LNCaP clone FGC (cell line): Measurements from ENCODE around the gene NPL.

Experiments used
- DNase-seq: peaks from one replicate; pipeline ENCODE4 v3.0.0-alpha.2; 2011; ENCODE audit warnings: low read depth
- H3K4me3 ChIP-seq: 2 replicates; pipeline ENCODE4 v1.5.1; 2011; ENCODE audit warnings: mild to moderate bottlenecking, low read depth, low read length, control low read depth
- TF ChIP-seq, protein P1 (sequence below): IDR thresholded peaks from 2 replicates; pipeline ENCODE4 v1.5.1; 2012; ENCODE audit warnings: mild to moderate bottlenecking; ENCODE audit not compliant: control insufficient read depth, insufficient read depth; ENCODE audit errors: extremely low read depth

The NPL gene

GRCh38 chr1:182795563-182796228, 6.1 kb downstream of the NPL start:
- TF ChIP-seq, protein P1, sequence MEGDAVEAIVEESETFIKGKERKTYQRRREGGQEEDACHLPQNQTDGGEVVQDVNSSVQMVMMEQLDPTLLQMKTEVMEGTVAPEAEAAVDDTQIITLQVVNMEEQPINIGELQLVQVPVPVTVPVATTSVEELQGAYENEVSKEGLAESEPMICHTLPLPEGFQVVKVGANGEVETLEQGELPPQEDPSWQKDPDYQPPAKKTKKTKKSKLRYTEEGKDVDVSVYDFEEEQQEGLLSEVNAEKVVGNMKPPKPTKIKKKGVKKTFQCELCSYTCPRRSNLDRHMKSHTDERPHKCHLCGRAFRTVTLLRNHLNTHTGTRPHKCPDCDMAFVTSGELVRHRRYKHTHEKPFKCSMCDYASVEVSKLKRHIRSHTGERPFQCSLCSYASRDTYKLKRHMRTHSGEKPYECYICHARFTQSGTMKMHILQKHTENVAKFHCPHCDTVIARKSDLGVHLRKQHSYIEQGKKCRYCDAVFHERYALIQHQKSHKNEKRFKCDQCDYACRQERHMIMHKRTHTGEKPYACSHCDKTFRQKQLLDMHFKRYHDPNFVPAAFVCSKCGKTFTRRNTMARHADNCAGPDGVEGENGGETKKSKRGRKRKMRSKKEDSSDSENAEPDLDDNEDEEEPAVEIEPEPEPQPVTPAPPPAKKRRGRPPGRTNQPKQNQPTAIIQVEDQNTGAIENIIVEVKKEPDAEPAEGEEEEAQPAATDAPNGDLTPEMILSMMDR: no peak
- H3K4me3 ChIP-seq: no peak overlapping the region
- DNase-seq: no peak

DNA sequence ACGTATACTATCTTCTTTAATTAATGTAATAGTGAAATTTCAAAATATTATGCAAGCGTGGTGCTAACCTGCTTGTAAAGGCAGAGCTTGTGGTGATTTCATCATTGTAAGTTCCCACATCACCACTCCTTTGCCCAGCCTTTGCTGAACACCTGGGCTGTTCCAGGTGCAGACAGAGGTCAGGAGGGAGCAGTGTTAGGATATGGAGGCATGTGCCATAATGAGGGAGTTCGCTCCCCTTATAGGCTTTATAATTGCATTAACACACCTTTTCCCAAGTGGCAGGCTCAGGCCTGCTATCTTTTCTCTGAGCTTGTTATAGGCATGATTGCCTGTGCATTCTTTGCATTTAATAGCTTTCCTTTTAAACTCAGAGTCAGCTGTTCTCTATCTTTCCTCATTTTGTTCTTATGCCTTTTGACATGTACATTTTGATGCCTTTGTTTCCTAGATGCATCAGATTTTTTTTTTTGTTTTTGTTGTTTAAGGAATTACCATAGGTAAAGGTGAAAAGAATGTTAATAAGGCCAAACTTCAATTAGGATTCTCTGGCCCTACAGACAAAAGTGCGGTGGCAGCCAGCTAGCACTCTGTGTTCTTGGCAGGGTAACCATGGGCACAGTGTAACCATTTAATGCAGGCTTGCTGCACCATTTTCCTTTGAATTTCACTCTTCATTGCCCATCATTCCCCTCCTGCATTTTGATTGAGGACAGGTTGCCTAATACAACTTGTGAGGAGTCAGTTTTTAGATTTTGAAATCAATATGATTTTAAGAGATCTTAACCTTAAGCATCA, 12.6 kb downstream of the NPL start:
- H3K4me3 ChIP-seq: no peak overlapping the region
- DNase-seq: no peak
- TF ChIP-seq, protein P1: no peak

DNA sequence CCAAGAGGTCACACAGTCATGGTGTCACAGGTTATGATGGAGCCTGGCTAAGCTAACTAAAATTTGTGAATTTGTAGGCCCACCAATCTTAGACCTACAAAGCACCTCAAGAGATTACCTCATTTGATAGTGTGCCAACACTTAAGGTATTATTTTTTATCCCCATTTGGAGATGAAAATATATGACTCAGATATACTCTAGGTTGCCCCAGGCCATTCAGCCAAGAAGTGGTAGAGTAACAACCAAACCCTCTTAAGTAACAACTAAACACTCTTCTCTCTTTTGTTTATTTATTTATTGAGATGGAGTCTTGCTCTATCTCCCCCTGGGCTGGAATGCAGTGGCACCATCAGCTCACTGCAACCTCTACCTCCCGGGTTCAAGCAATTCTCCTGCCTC, 14.3 kb downstream of the NPL start:
- H3K4me3 ChIP-seq: no peak overlapping the region
- TF ChIP-seq, protein P1: no peak
- no peak for DNase-seq

GRCh38 chr1:182806015-182806678, 16.6 kb downstream of the NPL start:
- TF ChIP-seq, protein P1: 0 out of 2 replicates have a peak, but pooled peaks have one; percentile 5
- no peak overlapping the region for H3K4me3 ChIP-seq
- no peak for DNase-seq

DNA sequence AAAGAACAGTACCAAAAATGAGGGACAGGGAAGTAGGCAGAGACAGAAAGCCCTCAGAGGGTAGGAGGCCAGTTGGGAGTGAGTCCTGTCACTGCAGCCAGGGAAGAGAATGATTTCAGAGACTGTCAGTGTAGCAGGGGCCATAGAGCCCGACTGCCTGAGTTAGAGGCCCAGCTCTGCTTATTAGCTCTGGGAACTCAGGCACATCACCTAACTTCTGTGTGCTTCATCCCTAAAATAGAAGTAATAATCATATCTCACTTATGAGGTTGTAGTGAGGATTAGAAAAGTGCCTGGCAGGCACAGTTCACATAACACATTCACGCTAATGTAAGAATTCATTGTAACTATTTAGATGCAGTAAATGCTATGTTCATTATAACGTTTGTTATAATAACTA, 18.3 kb downstream of the NPL start:
- H3K4me3 ChIP-seq: no peak overlapping the region
- no peak for DNase-seq
- TF ChIP-seq, protein P1: no peak

GRCh38 chr1:182809414-182809957, 19.9 kb downstream of the NPL start:
- H3K4me3 ChIP-seq: no peak overlapping the region
- TF ChIP-seq, protein P1: no peak
- DNase-seq: no peak
